HCT116 (cell line): ENCODE measurements around the gene IGFBP6. TPM values are rescaled to one million over a fixed set of nuclear protein-coding genes. Genes with fewer than 3 reads are reported as not detected.
"Not testable (repeated sequence)": the region's sequence is repeated elsewhere in the genome, so short reads cannot be mapped to it uniquely, and the experiment has no call there.

ENCODE experiments used
- ATAC-seq: fragments of 200-7000 bp; cut with Tn5 transposase; 2 replicates; pipeline ENCODE4 v1.9.1; 2020; ENCODE audit warnings: mild to moderate bottlenecking, moderate library complexity
- BruUV-seq: library from RNA; stranded (reverse); fragments of 400-500 nt; replicated peaks from 2 replicates; lab custom pipeline; 2021; lab: Mats Ljungman, UMichigan
- CTCF ChIA-PET: fragments of 300-600 bp; sonication (Branson Sonifier 250); formaldehyde crosslinking; loops from one replicate; lab custom pipeline; 2021; ENCODE audit warnings: antibody characterized with exemption; lab: Charles Lee
- POLR2A ChIA-PET: fragments of 300-600, 350-600 bp; sonication (Branson Sonifier 250); formaldehyde crosslinking; loops from one replicate; lab custom pipeline; 2021; ENCODE audit warnings: antibody characterized with exemption; lab: Charles Lee
- RAD21 ChIA-PET, 2 experiments: fragments of 300-600 bp; sonication (Branson Sonifier 250); formaldehyde crosslinking; loops; one replicate each; lab custom pipeline; 2023; ENCODE audit warnings: low total read pairs in 2 of 2; ENCODE audit not compliant: uncharacterized antibody in 2 of 2, unreplicated experiment in 2 of 2, low non-redundant PET in 1 of 2; lab: Charles Lee
- DNase-seq: peaks from one replicate; pipeline ENCODE4 v3.0.0-alpha.2; 2010; ENCODE audit warnings: low read depth, low spot score
- H2AFZ ChIP-seq: fragments of 200-600 bp; shearing (Covaris generic), sonication (generic); 2 replicates; pipeline ENCODE4 v1.6.1; 2017; ENCODE audit warnings: low read depth, mixed run types, mixed read lengths, antibody characterized with exemption, low read length; ENCODE audit not compliant: poor library complexity, severe bottlenecking
- H3K27ac ChIP-seq: 2 replicates; pipeline ENCODE4 v1.5.1; 2012; ENCODE audit warnings: low read depth, low read length
- H3K27me3 ChIP-seq: fragments of 200-600 bp; sonication (generic); 2 replicates; pipeline ENCODE4 v1.6.1; 2016; ENCODE audit warnings: mixed run types, low read length, mixed read lengths; ENCODE audit not compliant: insufficient read depth
- H3K36me3 ChIP-seq, 2 experiments: fragments of 200-500 bp in 1 of 2; fragments of 200-600 bp in 1 of 2; sonication (Bioruptor generic) in 1 of 2; sonication (generic) in 1 of 2; 2 replicates each; pipeline versions ENCODE4 v1.5.1 to v1.6.1; 2014 to 2016; ENCODE audit warnings: low read length in 2 of 2, inconsistent platforms in 1 of 2, mixed read lengths in 1 of 2, mixed run types in 1 of 2; ENCODE audit not compliant: insufficient read depth in 2 of 2, control insufficient read depth in 1 of 2
- H3K4me1 ChIP-seq, 2 experiments: fragments of 200-600 bp in 1 of 2; sonication (generic) in 1 of 2; 2 replicates each; pipeline versions ENCODE4 v1.5.1 to v1.6.1; 2012 to 2017; ENCODE audit warnings: low read length in 2 of 2, inconsistent platforms in 1 of 2, mild to moderate bottlenecking in 1 of 2, mixed read lengths in 1 of 2, mixed run types in 1 of 2, moderate library complexity in 1 of 2; ENCODE audit not compliant: insufficient read depth in 2 of 2, control insufficient read depth in 1 of 2
- H3K4me2 ChIP-seq: fragments of 200-600 bp; sonication (generic); 2 replicates; pipeline ENCODE4 v1.6.1; 2017; ENCODE audit warnings: mixed run types, low read length, mixed read lengths
- H3K4me3 ChIP-seq, 2 experiments: fragments of 200-600 bp in 1 of 2; sonication (generic) in 1 of 2; replicated peaks in 1 of 2; 2 replicates each; pipeline ENCODE4 v1.5.1; 2011 to 2016; ENCODE audit warnings: low read length in 2 of 2, control low read depth in 1 of 2, low read depth in 1 of 2, mild to moderate bottlenecking in 1 of 2, mixed read lengths in 1 of 2, mixed run types in 1 of 2
- H3K79me2 ChIP-seq: fragments of 200-600 bp; sonication (generic); 2 replicates; pipeline ENCODE4 v1.6.1; 2017; ENCODE audit warnings: mild to moderate bottlenecking, mixed run types, low read length, moderate library complexity, mixed read lengths; ENCODE audit not compliant: insufficient read depth
- H3K9ac ChIP-seq: fragments of 200-600 bp; sonication (generic); 2 replicates; pipeline ENCODE4 v1.6.1; 2016; ENCODE audit warnings: low read length, mixed read lengths
- H3K9me2 ChIP-seq: fragments of 200-600 bp; sonication (generic), shearing (Covaris generic); 2 replicates; pipeline ENCODE4 v1.6.1; 2017; ENCODE audit warnings: mixed run types, mild to moderate bottlenecking, moderate library complexity; ENCODE audit not compliant: insufficient read depth
- H3K9me3 ChIP-seq, 2 experiments: fragments of 200-500 bp in 1 of 2; fragments of 200-600 bp in 1 of 2; sonication (Bioruptor generic) in 1 of 2; sonication (generic) in 1 of 2; 2 replicates each; pipeline ENCODE4 v1.6.1; 2014 to 2017; ENCODE audit warnings: low read length in 2 of 2, mixed read lengths in 2 of 2, inconsistent platforms in 1 of 2, low read depth in 1 of 2, mild to moderate bottlenecking in 1 of 2, mixed run types in 1 of 2, moderate library complexity in 1 of 2; ENCODE audit not compliant: control insufficient read depth in 1 of 2, insufficient read depth in 1 of 2
- H4K20me1 ChIP-seq: fragments of 200-600 bp; sonication (generic), shearing (Covaris generic); 2 replicates; pipeline ENCODE4 v1.6.1; 2017; ENCODE audit warnings: mixed run types, mild to moderate bottlenecking, moderate library complexity; ENCODE audit not compliant: insufficient read depth
- POLR2AphosphoS5 ChIP-seq: IDR thresholded peaks from 2 replicates; pipeline ENCODE4 v1.6.1; 2011; ENCODE audit warnings: mild to moderate bottlenecking, low read depth, low read length, moderate library complexity
- TCF7L2 ChIP-seq: IDR thresholded peaks from 2 replicates; pipeline ENCODE4 v1.7.0; 2011; ENCODE audit warnings: borderline replicate concordance, inconsistent platforms; ENCODE audit not compliant: insufficient read depth, insufficient read length; ENCODE audit errors: extremely low read depth
- ZBTB33 ChIP-seq: IDR thresholded peaks from 2 replicates; pipeline ENCODE4 v1.6.1; 2011; ENCODE audit warnings: mild to moderate bottlenecking, low read length, moderate library complexity; ENCODE audit not compliant: insufficient replicate concordance; ENCODE audit errors: extremely low read depth
- intact Hi-C: fragments of 100-400 bp; cut with micrococcal nuclease; formaldehyde crosslinking; loops from 2 replicates; pipeline ENCODE4 v1.10.0; 2022
- total RNA-seq: library from RNA; stranded (reverse); gene quantifications from one replicate; pipeline ENCODE4 v1.2.1, GENCODE V29; 2021; ENCODE audit not compliant: unreplicated experiment

IGFBP6 gene
- total RNA-seq, 1 experiment from 2014 or later: 83.4 TPM

GRCh38 chr12:53094796-53095595, 2.5 kb upstream of the IGFBP6 start:
- not testable (repeated sequence) for H3K9me2 ChIP-seq, H3K27me3 ChIP-seq, H3K36me3 ChIP-seq
- CTCF ChIA-PET: interaction anchor here (0.7 to 1.2 kb wide), 2 partner anchors 29 to 90 kb away, joined by 3 read pairs; no protein-coding TSS in a partner anchor
- H3K4me3 ChIP-seq: peak overlapping the region in 1 of 2 experiments; percentile 32; a peak in 1 of 4 replicates
- peak; percentile 53 for ATAC-seq
- intact Hi-C loops: loop anchor here (1.0 kb wide), 1 partner anchor 16 kb away; the partner anchor contains the start of gene SPRYD3
- TF ChIP-seq POLR2AphosphoS5 (peak; percentile 27; the same call in 1 of the 2 replicates), TCF7L2 (peak; percentile 22), ZBTB33 (peak; percentile 13)
- TF ChIP-seq, all 23 proteins: peak for 3; not testable (repeated sequence) for 20
- peak overlapping the region; percentile 69 for H3K4me2 ChIP-seq
- peak overlapping the region; percentile 37; the same call in 1 of the 2 replicates for H3K9ac ChIP-seq
- H4K20me1 ChIP-seq, H3K9me3 ChIP-seq, H2AFZ ChIP-seq, H3K79me2 ChIP-seq, BruUV-seq: not testable (repeated sequence)
- peak; percentile 83 for DNase-seq
- H3K27ac ChIP-seq: peak overlapping the region; percentile 39; the same call in 1 of the 2 replicates
- H3K4me1 ChIP-seq: peaks cover 41 to 62% of the 10 kb centered on the region in 2 experiments
- POLR2A ChIA-PET: interaction anchor here (4.1 kb wide), 1 partner anchor 16 kb away, joined by 17 read pairs; the partner anchor contains the start of gene SPRYD3
- RAD21 ChIA-PET: interaction anchor here in 1 of 2 experiments (0.6 kb wide), 1 partner anchor 204 kb away, joined by 5 read pairs; no protein-coding TSS in a partner anchor

GRCh38 chr12:53095596-53095895, 1.9 kb upstream of the IGFBP6 start:
- ATAC-seq, BruUV-seq, RAD21 ChIA-PET, H3K9me3 ChIP-seq, DNase-seq, H3K27me3 ChIP-seq, H3K9me2 ChIP-seq, H3K27ac ChIP-seq, H3K36me3 ChIP-seq, H3K79me2 ChIP-seq, H4K20me1 ChIP-seq, H3K9ac ChIP-seq, H3K4me3 ChIP-seq, H2AFZ ChIP-seq: not testable (repeated sequence)
- intact Hi-C loops: loop anchor here (1.0 kb wide), 1 partner anchor 16 kb away; the partner anchor contains the start of gene SPRYD3
- ChIA-PET POLR2A (interaction anchor here (4.1 kb wide), 1 partner anchor 16 kb away, joined by 17 read pairs; the partner anchor contains the start of gene SPRYD3), CTCF (interaction anchor here (1.2 kb wide), 1 partner anchor 29 kb away, joined by 3 read pairs; no protein-coding TSS in a partner anchor)
- peak overlapping the region; percentile 79 for H3K4me2 ChIP-seq
- H3K4me1 ChIP-seq: peaks cover 47 to 68% of the 10 kb centered on the region in 2 experiments
